ENCODE measurements around the gene FAM13A.

- TF ChIP-seq CTCF (IDR thresholded peaks at IDR 0.05; ENCODE audit: extremely low read depth in 1 of 2, insufficient read depth in 1 of 2, low read depth in 1 of 2, low read length in 2 of 2): no peak
- no peak for TF ChIP-seq EZH2 (IDR thresholded peaks at IDR 0.05; ENCODE audit: borderline replicate concordance, low read depth, low read length, severe bottlenecking)
- TF ChIP-seq MAX (IDR thresholded peaks at IDR 0.05; ENCODE audit: insufficient read depth, insufficient read length): no peak
- no peak for TF ChIP-seq POLR2A (IDR thresholded peaks at IDR 0.05; ENCODE audit: low read depth, low read length)
- no peak for TF ChIP-seq MYC (IDR thresholded peaks at IDR 0.05; ENCODE audit: low read depth, low read length)
- no peak for TF ChIP-seq FOS (IDR thresholded peaks at IDR 0.05; ENCODE audit: borderline replicate concordance, insufficient read depth, low read length)
Observed at GRCh38 chr4:88910101-88910500, 146.9 kb downstream of the FAM13A start.
